Fibroblast of lung (primary cell): Measurements from ENCODE around the gene PPP2R5A. TPM values are rescaled to one million over a fixed set of nuclear protein-coding genes. Genes with fewer than 3 reads are reported as not detected.

Experiments used
- DNase-seq, 2 donors: peaks; one replicate each; pipeline versions ENCODE4 v3.0.0 to v3.0.0-alpha.2; 2010; ENCODE audit warnings: low read depth in 2 of 2
- H2AFZ ChIP-seq: 2 replicates; pipeline ENCODE4 v1.5.1; 2012; ENCODE audit warnings: low read length, control low read depth, inconsistent platforms
- H3K27ac ChIP-seq: 2 replicates; pipeline ENCODE4 v1.5.1; 2011; ENCODE audit warnings: low read length, control low read depth; ENCODE audit not compliant: insufficient read depth
- H3K27me3 ChIP-seq: 2 replicates; pipeline ENCODE4 v1.5.1; 2011; ENCODE audit warnings: mild to moderate bottlenecking, low read length; ENCODE audit not compliant: control insufficient read depth, insufficient read depth
- H3K36me3 ChIP-seq: 2 replicates; pipeline ENCODE4 v1.5.1; 2011; ENCODE audit warnings: low read length; ENCODE audit not compliant: control insufficient read depth, insufficient read depth
- H3K4me1 ChIP-seq: 2 replicates; pipeline ENCODE4 v1.5.1; 2011; ENCODE audit warnings: low read length; ENCODE audit not compliant: control insufficient read depth, insufficient read depth; ENCODE audit errors: extremely low read depth
- H3K4me2 ChIP-seq: 2 replicates; pipeline ENCODE4 v1.5.1; 2011; ENCODE audit warnings: low read length, control low read depth; ENCODE audit not compliant: insufficient read depth; ENCODE audit errors: extremely low read depth
- H3K4me3 ChIP-seq, 4 experiments: fragments of 200-600 bp in 1 of 4; sonication (generic) in 1 of 4; replicated peaks in 1 of 4; 2 replicates each; pipeline ENCODE4 v1.5.1; 2011 to 2016; ENCODE audit warnings: low read length in 4 of 4, low read depth in 3 of 4, mild to moderate bottlenecking in 3 of 4, control low read depth in 2 of 4, inconsistent platforms in 1 of 4, mixed read lengths in 1 of 4; ENCODE audit not compliant: insufficient read depth in 1 of 4; ENCODE audit errors: control extremely low read depth in 1 of 4
- H3K79me2 ChIP-seq: 2 replicates; pipeline ENCODE4 v1.5.1; 2012; ENCODE audit warnings: mild to moderate bottlenecking, low read length, inconsistent platforms; ENCODE audit not compliant: control insufficient read depth, insufficient read depth
- H3K9ac ChIP-seq: 2 replicates; pipeline ENCODE4 v1.5.1; 2011; ENCODE audit warnings: mild to moderate bottlenecking, low read length, control low read depth; ENCODE audit not compliant: insufficient read depth
- H3K9me3 ChIP-seq: 2 replicates; pipeline ENCODE4 v1.5.1; 2012; ENCODE audit warnings: low read depth, low read length; ENCODE audit not compliant: control insufficient read depth, insufficient read depth
- H4K20me1 ChIP-seq: 2 replicates; pipeline ENCODE4 v1.5.1; 2011; ENCODE audit warnings: low read length; ENCODE audit not compliant: control insufficient read depth, insufficient read depth; ENCODE audit errors: extremely low read depth
- CTCF ChIP-seq, 2 donors: IDR thresholded peaks in 1 of 2; conservative IDR thresholded peaks in 1 of 2; 1 replicate in 1 of 2; 2 replicates in 1 of 2; pipeline ENCODE4 v1.5.1; 2011 to 2012; ENCODE audit warnings: low read length in 2 of 2, control low read depth in 1 of 2, inconsistent platforms in 1 of 2, low read depth in 1 of 2, mild to moderate bottlenecking in 1 of 2
- EZH2 ChIP-seq: IDR thresholded peaks from 2 replicates; pipeline ENCODE4 v1.5.1; 2012; ENCODE audit warnings: low read length, control low read depth, mild to moderate bottlenecking; ENCODE audit errors: missing control alignments
- polyA plus RNA-seq, 2 donors: library from polyadenylated mRNA; depleted of rRNA in 1 of 2; stranded (reverse) in 1 of 2; unstranded in 1 of 2; fragments of >200 nt; gene quantifications; 2 replicates each; pipeline ENCODE4 v1.2.1, GENCODE V29; 2011 to 2012; ENCODE audit warnings: missing spikeins in 1 of 2
- total RNA-seq: library from RNA; depleted of rRNA; stranded (reverse); fragments of >200 nt; gene quantifications from 2 replicates; pipeline ENCODE4 v1.2.1, GENCODE V29; 2014

The PPP2R5A gene
- total and polyA plus RNA-seq, 2 donors (not counting 1 experiment from before 2014, with no cell fraction given), result 21.2 to 35.2 TPM

- Histone ChIP-seq H3K79me2 (peaks cover 5% of the 10 kb centered on the region), H3K27me3 (no peaks in the 10 kb centered on the region), H3K4me1 (no peaks in the 10 kb centered on the region), H3K9ac (no peak overlapping the region), H4K20me1 (no peaks in the 10 kb centered on the region), H3K9me3 (no peaks in the 10 kb centered on the region), H3K4me2 (no peak overlapping the region), H3K36me3 (no peaks in the 10 kb centered on the region), H3K4me3 (no peak overlapping the region), H3K27ac (no peak overlapping the region), H2AFZ (no peak overlapping the region)
- TF ChIP-seq EZH2 (no peak), CTCF (conservative IDR thresholded peaks at IDR 0.05 in 1 of 2, IDR thresholded peaks at IDR 0.05 in 1 of 2; ENCODE audit: low read depth in 1 of 2, low read length in 2 of 2) (no peak)
- DNase-seq, result no peak
These were observed 25.2 kb downstream of the PPP2R5A start for GRCh38 chr1:212310383-212310782.

GRCh38 chr1:212311836-212312497, 26.8 kb downstream of the PPP2R5A start:
- Histone ChIP-seq H3K4me2 (no peak overlapping the region), H3K9ac (no peak overlapping the region), H3K27ac (no peak overlapping the region), H2AFZ (no peak overlapping the region), H3K79me2 (peaks cover 5% of the 10 kb centered on the region), H3K9me3 (no peaks in the 10 kb centered on the region), H3K4me3 (no peak overlapping the region), H4K20me1 (no peaks in the 10 kb centered on the region), H3K36me3 (no peaks in the 10 kb centered on the region), H3K4me1 (no peaks in the 10 kb centered on the region), H3K27me3 (no peaks in the 10 kb centered on the region)
- TF ChIP-seq EZH2, result no peak
- TF ChIP-seq CTCF (conservative IDR thresholded peaks at IDR 0.05 in 1 of 2, IDR thresholded peaks at IDR 0.05 in 1 of 2; ENCODE audit: low read depth in 1 of 2, low read length in 2 of 2), result no peak
- DNase-seq, result peak in 1 of 2 donors; percentile 46

- Histone ChIP-seq H3K27me3 (no peaks in the 10 kb centered on the region), H2AFZ (no peak overlapping the region), H3K4me2 (no peak overlapping the region), H3K4me1 (no peaks in the 10 kb centered on the region), H3K4me3 (no peak overlapping the region), H3K79me2 (peaks cover 5% of the 10 kb centered on the region), H3K36me3 (no peaks in the 10 kb centered on the region), H3K9me3 (no peaks in the 10 kb centered on the region), H3K27ac (no peak overlapping the region), H4K20me1 (no peaks in the 10 kb centered on the region), H3K9ac (no peak overlapping the region)
- no peak for TF ChIP-seq CTCF (conservative IDR thresholded peaks at IDR 0.05 in 1 of 2, IDR thresholded peaks at IDR 0.05 in 1 of 2; ENCODE audit: low read depth in 1 of 2, low read length in 2 of 2)
- no peak for TF ChIP-seq EZH2
- DNase-seq, result peak; percentile 50 to 85
These were observed 28.4 kb downstream of the PPP2R5A start for GRCh38 chr1:212313616-212314015.
